ENCODE measurements around the gene TMEM106B.

DNA sequence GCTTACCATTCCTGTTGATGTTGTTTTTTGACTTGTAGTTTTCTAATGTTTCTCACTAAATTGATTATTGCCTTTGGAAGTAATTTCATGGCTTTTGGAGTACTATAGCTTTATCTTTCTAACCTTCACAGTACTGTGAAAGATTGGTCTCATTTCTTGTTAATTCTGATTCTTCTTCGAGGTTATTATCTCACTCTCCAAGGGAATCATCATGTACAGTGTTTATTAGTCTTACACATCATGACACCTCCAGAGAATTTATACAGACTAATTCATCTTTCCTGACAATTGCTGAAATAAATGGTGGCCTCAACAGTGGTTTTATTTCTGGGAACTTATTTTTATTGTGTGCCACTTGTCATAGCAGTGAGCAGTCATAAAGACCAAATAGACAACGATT lies 37.4 kb upstream of the TMEM106B start:
- TF ChIP-seq HDAC6 (IDR thresholded peaks at IDR 0.05; ENCODE audit: low read depth, low read length), result no peak
- TF ChIP-seq EP300 (IDR thresholded peaks at IDR 0.05; ENCODE audit: borderline replicate concordance in 1 of 2, low read depth in 2 of 2, low read length in 2 of 2), result no peak

Data from H1 (cell line).